ENCODE data around the gene PINLYP. TPM values are rescaled to one million over a fixed set of nuclear protein-coding genes. Genes with fewer than 3 reads are reported as not detected.

PINLYP gene
- total and polyA plus RNA-seq, 2 of the 13 experiments (the other 11 are each of a cell fraction or from before 2014, with no cell fraction given) = 0.21 to 0.24 TPM

- TF ChIP-seq GPBP1L1 (CRISPR knock-in tag; IDR thresholded peaks at IDR 0.05) (no peak), ZFP37 (CRISPR knock-in tag; IDR thresholded peaks at IDR 0.05; ENCODE audit: borderline replicate concordance) (0 out of 2 replicates have a peak, but pooled peaks have one; percentile 20), SETDB1 (CRISPR knock-in tag; IDR thresholded peaks at IDR 0.05; ENCODE audit: borderline replicate concordance) (no peak), RAD21 (CRISPR knock-in tag; IDR thresholded peaks at IDR 0.05) (0 out of 2 replicates have a peak, but pooled peaks have one; percentile 13), PBX2 (CRISPR knock-in tag; IDR thresholded peaks at IDR 0.05) (no peak), UBTF (CRISPR knock-in tag; IDR thresholded peaks at IDR 0.05) (peak; percentile 65), YEATS4 (CRISPR knock-in tag; IDR thresholded peaks at IDR 0.05; ENCODE audit: borderline replicate concordance) (peak; percentile 41; the same call in 1 of the 2 replicates), AGO1 (IDR thresholded peaks at IDR 0.05; ENCODE audit: low read depth, low read length, poor library complexity, severe bottlenecking) (no peak), HMGXB3 (CRISPR knock-in tag; IDR thresholded peaks at IDR 0.05; ENCODE audit: borderline replicate concordance) (no peak), HINFP (CRISPR knock-in tag; IDR thresholded peaks at IDR 0.05; ENCODE audit: low read depth) (no peak), ZNF709 (CRISPR knock-in tag; IDR thresholded peaks at IDR 0.05) (no peak), ZXDC (CRISPR knock-in tag; IDR thresholded peaks at IDR 0.05) (no peak)
These were observed 48.4 kb upstream of the PINLYP start, which contains the start of gene ETHE1 (continued) for GRCh38 chr19:43526884-43527859.

Measured in HepG2 (cell line).